Body of pancreas (tissue), 4 donors: Measurements from ENCODE around the gene ADGRD1. TPM values are rescaled to one million over a fixed set of nuclear protein-coding genes. Genes with fewer than 3 reads are reported as not detected.

Source experiments
- ATAC-seq: fragments of 150-250 bp; one replicate; pipeline ENCODE4 v1.9.1; 2016
- DNase-seq, 4 donors: peaks; one replicate each; pipeline ENCODE4 v3.0.0-alpha.2; 2019
- H3K27ac ChIP-seq, 4 donors: fragments of 200-600 bp; sonication (generic); 1 replicate in 3 of 4; 2 replicates in 1 of 4; pipeline versions ENCODE4 v1.5.1 to v1.6.1; 2016 to 2019; ENCODE audit warnings: mild to moderate bottlenecking in 1 of 4, mixed read lengths in 1 of 4, moderate library complexity in 1 of 4
- H3K27me3 ChIP-seq, 2 donors: fragments of 200-600 bp; sonication (generic); one replicate each; pipeline ENCODE4 v1.6.0; 2016; ENCODE audit warnings: mild to moderate bottlenecking in 1 of 2
- H3K36me3 ChIP-seq, 2 donors: fragments of 200-600 bp; sonication (generic); replicated peaks in 1 of 2; 2 replicates each; pipeline ENCODE4 v1.5.1; 2016; ENCODE audit warnings: low read depth in 2 of 2; ENCODE audit not compliant: insufficient read depth in 1 of 2
- H3K4me1 ChIP-seq: fragments of 200-600 bp; sonication (generic); one replicate; pipeline ENCODE4 v1.6.0; 2016
- H3K4me3 ChIP-seq, 2 donors: fragments of 200-600 bp; sonication (generic); 1 replicate in 1 of 2; 2 replicates in 1 of 2; pipeline ENCODE4 v1.5.1; 2016 to 2019
- H3K9me3 ChIP-seq, 3 donors: fragments of 200-600 bp; sonication (generic); 1 replicate in 2 of 3; 2 replicates in 1 of 3; pipeline ENCODE4 v1.5.1; 2016
- POLR2A ChIP-seq, 3 donors: fragments of 450-650 bp; IDR thresholded peaks; one replicate each; pipeline ENCODE4 v1.6.1; 2016; ENCODE audit warnings: antibody characterized with exemption in 3 of 3, mild to moderate bottlenecking in 2 of 3
- WGBS, 2 donors: methylation state at CpG; one replicate each; pipeline ENCODE4 v1.1.5; 2017; 5-methylcytosine and 5-hydroxymethylcytosine counted together
- intact Hi-C: fragments of 100-400 bp; cut with DNase I; formaldehyde crosslinking; loops from one replicate; pipeline ENCODE4 v1.15.1; 2023
- total RNA-seq, 2 donors: library from RNA; depleted of rRNA; stranded (reverse); fragments of >200 nt; gene quantifications; one replicate each; pipeline ENCODE4 v1.1.0, GENCODE V29; 2016
- TF ChIP-seq, protein P1 (sequence below), 7 experiments: fragments of 450-650 bp in 4 of 7; fragments of 200-600 bp in 3 of 7; sonication (generic) in 3 of 7; IDR thresholded peaks; one replicate each; pipeline ENCODE4 v1.5.1; 2016 to 2019; ENCODE audit warnings: antibody characterized with exemption in 7 of 7

Gene ADGRD1
- total RNA-seq, 2 donors from 2014 or later, result 4.4 to 4.9 TPM

DNA sequence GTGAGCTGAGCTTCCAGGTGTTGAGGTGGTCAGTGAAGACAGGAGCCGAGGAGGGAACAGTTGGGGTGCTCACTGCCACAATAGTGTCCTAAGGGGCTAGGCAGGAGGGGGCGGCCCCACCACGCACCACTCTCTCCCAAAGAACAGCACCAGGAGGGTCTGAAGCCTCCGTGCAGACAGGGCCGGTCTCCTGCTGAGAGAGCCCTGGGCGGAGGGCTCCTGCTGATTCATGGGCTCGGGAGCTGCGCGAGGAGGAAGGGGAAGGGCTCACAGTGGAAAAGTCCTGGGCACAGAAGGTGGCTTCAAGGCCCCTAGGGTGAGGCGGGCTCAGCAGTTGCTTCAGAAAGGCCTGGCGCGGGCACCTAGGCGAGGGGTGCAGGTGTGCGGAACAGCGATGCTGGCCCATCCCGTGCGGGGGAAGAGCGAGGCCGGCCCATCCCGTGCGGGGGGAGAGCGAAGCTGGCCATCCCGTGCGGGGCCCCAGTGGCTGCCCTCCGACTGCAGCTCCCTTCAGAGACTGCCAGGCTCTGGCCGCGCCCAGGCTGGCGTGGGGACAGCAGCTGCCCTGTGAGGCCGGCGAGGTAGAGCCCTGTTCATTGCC, 176.7 kb downstream of the ADGRD1 start:
- intact Hi-C loops, result loop anchor here (10.0 kb wide), 1 partner anchor 206 kb away; no protein-coding TSS in a partner anchor
- 87 to 88% methylated on average over 22 to 27 of the region's 30 CpGs for WGBS, 2 donors
- DNase-seq, result no peak

DNA sequence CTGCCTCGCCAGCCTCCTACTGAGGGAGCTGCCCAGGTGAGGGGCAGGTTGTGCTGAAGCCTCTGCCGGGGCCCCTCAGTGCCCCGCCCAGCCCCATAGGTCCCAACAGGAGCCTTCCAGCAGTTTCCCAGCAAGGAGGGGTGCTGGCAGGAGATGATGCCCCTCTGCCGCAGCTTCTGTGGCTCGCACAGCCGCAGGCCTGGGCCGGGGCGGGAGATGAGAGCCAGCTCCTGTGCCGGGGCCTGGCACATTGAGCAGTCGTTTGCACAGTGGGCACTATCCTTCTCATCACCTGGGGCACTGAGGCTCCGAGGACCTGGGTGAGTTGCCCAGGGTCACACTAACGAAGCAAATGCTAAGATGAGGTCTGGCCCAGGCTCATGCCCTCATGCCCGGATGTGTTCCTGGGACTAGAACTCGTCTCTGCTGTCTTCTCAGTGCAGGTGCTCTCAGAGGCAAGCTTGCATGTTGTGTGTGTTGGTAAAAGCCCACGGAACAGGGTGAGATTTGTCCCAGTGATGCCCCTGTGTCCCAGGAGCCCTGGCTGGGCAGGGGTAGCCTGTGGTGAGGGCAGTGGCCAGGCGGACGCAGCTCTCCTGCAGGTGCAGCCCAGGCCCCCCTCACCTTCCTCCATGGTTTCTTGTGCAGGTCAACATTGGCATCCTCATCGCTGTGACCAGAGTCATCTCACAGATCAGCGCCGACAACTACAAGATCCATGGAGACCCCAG, 177.5 kb downstream of the ADGRD1 start:
- ATAC-seq, result no peak
- intact Hi-C loops, result loop anchor here (10.0 kb wide), 1 partner anchor 206 kb away; no protein-coding TSS in a partner anchor
- H3K27ac ChIP-seq, result no peak overlapping the region
- H3K9me3 ChIP-seq, result no peaks in the 10 kb centered on the region
- no peak for DNase-seq
- no peaks in the 10 kb centered on the region for H3K27me3 ChIP-seq
- TF ChIP-seq, protein P1, sequence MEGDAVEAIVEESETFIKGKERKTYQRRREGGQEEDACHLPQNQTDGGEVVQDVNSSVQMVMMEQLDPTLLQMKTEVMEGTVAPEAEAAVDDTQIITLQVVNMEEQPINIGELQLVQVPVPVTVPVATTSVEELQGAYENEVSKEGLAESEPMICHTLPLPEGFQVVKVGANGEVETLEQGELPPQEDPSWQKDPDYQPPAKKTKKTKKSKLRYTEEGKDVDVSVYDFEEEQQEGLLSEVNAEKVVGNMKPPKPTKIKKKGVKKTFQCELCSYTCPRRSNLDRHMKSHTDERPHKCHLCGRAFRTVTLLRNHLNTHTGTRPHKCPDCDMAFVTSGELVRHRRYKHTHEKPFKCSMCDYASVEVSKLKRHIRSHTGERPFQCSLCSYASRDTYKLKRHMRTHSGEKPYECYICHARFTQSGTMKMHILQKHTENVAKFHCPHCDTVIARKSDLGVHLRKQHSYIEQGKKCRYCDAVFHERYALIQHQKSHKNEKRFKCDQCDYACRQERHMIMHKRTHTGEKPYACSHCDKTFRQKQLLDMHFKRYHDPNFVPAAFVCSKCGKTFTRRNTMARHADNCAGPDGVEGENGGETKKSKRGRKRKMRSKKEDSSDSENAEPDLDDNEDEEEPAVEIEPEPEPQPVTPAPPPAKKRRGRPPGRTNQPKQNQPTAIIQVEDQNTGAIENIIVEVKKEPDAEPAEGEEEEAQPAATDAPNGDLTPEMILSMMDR (IDR thresholded peaks at IDR 0.05), result no peak
- no peak for TF ChIP-seq POLR2A (IDR thresholded peaks at IDR 0.05)
- no peak overlapping the region for H3K4me3 ChIP-seq
- no peaks in the 10 kb centered on the region for H3K36me3 ChIP-seq
- WGBS, 2 donors, result 86 to 89% methylated on average over 11 to 17 of the region's 20 CpGs
- no peaks in the 10 kb centered on the region for H3K4me1 ChIP-seq

More for the DNA sequence above, 176.7 kb downstream of the ADGRD1 start:
- no peaks in the 10 kb centered on the region for H3K36me3 ChIP-seq
- no peak for ATAC-seq
- no peak overlapping the region for H3K27ac ChIP-seq
- no peaks in the 10 kb centered on the region for H3K9me3 ChIP-seq
- H3K4me1 ChIP-seq, result no peaks in the 10 kb centered on the region
- TF ChIP-seq POLR2A (IDR thresholded peaks at IDR 0.05), result no peak
- TF ChIP-seq, protein P1 (IDR thresholded peaks at IDR 0.05), result no peak
- H3K4me3 ChIP-seq, result no peak overlapping the region
- no peaks in the 10 kb centered on the region for H3K27me3 ChIP-seq

DNA sequence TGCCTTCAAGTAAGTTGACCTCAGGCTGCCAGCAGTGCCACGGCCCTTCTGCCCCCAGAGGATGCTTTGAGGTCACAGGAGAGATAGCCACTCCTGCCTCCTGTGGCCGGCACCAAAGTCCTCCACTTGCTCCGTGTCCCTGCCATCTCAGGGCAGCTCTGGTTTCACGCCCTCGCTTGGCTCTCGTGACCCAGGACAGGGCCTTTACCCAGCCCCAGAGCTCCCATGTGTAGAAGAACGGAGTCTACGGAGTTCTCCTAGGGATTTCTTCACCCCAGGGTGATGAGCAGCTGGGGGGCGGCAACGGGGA, 178.1 kb downstream of the ADGRD1 start:
- Histone ChIP-seq H3K36me3 (no peaks in the 10 kb centered on the region), H3K27me3 (no peaks in the 10 kb centered on the region), H3K4me1 (no peaks in the 10 kb centered on the region), H3K27ac (no peak overlapping the region), H3K4me3 (no peak overlapping the region), H3K9me3 (no peaks in the 10 kb centered on the region)
- 81 to 84% methylated on average over 7 to 10 of the region's 10 CpGs for WGBS, 2 donors
- intact Hi-C loops, result loop anchor here (10.0 kb wide), 1 partner anchor 207 kb away; no protein-coding TSS in a partner anchor
- TF ChIP-seq, protein P1 (IDR thresholded peaks at IDR 0.05), result no peak
- no peak for TF ChIP-seq POLR2A (IDR thresholded peaks at IDR 0.05)
- DNase-seq (no peak), ATAC-seq (no peak)

DNA sequence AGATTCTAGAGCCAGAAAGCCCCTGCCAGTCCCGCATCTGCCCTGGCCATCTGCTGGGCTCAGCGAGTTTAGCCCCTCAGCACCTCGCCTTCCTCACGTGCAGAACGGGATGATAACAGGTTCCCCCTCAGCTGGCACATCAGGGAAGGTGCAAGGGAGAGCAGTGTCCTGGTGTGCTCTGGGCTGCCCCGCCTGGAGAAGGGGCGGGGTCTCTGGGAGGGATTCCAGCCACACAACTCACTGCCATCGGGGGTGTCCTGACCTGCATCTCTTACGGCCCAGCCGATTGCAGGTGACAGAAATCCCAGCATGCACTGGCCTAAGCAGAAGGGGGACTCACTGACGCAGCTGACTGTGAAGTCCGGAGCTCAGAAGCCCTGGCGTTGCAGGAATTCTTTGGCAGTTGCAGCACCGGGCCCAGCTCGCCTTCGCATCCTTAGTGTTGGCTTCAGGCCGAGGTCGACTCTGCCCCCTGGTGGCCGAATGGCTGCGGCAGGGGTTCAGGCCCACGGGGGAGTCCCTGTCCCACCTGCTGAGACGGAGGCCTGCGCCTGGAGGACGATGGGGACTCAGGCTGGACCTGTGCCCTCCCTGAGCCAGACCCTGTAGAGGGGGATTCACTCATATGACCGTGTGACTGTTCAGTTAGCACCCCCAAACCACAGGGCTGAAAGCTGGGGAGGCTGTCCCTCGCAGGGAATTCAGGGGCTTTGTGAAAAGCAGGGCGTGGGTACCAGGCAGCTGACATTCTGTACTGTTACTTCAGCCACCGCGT, 178.6 kb downstream of the ADGRD1 start:
- Histone ChIP-seq H3K4me1 (no peaks in the 10 kb centered on the region), H3K27me3 (no peaks in the 10 kb centered on the region), H3K4me3 (no peak overlapping the region), H3K9me3 (no peaks in the 10 kb centered on the region), H3K27ac (no peak overlapping the region), H3K36me3 (no peaks in the 10 kb centered on the region)
- DNase-seq (peak; percentile 48 to 68 (median 58)), ATAC-seq (peak; percentile 54)
- WGBS, 2 donors, result 42 to 74% methylated on average over 6 to 29 of the region's 29 CpGs
- intact Hi-C loops, result loop anchor here (10.0 kb wide), 1 partner anchor 208 kb away; no protein-coding TSS in a partner anchor
- TF ChIP-seq, protein P1 (IDR thresholded peaks at IDR 0.05), result peak; percentile 37 to 65 (median 61)
- TF ChIP-seq POLR2A (IDR thresholded peaks at IDR 0.05), result no peak
